Bone marrow (tissue), 2 donors: ENCODE measurements around the gene SORL1.

Experiments
- DNase-seq, 2 donors: peaks; one replicate each; lab custom pipeline; 2025; lab: John Stamatoyannopoulos, UW

SORL1 gene

GRCh38 chr11:121426476-121427399 is 25.4 kb upstream of the SORL1 start:
- no peak for DNase-seq

GRCh38 chr11:121427400-121427744 is 24.7 kb upstream of the SORL1 start:
- no peak for DNase-seq

- DNase-seq = peak in 1 of 2 donors; percentile 17
These were observed 22.6 kb upstream of the SORL1 start for GRCh38 chr11:121429556-121429955.

GRCh38 chr11:121431820-121432526 is 20.1 kb upstream of the SORL1 start:
- no peak for DNase-seq

GRCh38 chr11:121435132-121435531 is 17.0 kb upstream of the SORL1 start:
- DNase-seq = no peak

- no peak for DNase-seq
These were observed 16.3 kb upstream of the SORL1 start for GRCh38 chr11:121435551-121436511.

- DNase-seq = no peak
These were observed 15.0 kb upstream of the SORL1 start for GRCh38 chr11:121437018-121437685.

GRCh38 chr11:121437686-121438078 is 14.4 kb upstream of the SORL1 start:
- peak in 1 of 2 donors; percentile 17 for DNase-seq

GRCh38 chr11:121439337-121439736 is 12.8 kb upstream of the SORL1 start:
- DNase-seq = no peak

GRCh38 chr11:121439759-121440158 is 12.4 kb upstream of the SORL1 start:
- no peak for DNase-seq

- DNase-seq = no peak
These were observed 10.6 kb upstream of the SORL1 start for GRCh38 chr11:121441521-121441920.

- no peak for DNase-seq
These were observed 8.3 kb upstream of the SORL1 start for GRCh38 chr11:121443688-121444275.

GRCh38 chr11:121444526-121444925 is 7.6 kb upstream of the SORL1 start:
- no peak for DNase-seq

- no peak for DNase-seq
These were observed 6.9 kb upstream of the SORL1 start for GRCh38 chr11:121445071-121445768.

GRCh38 chr11:121446752-121447156 is 5.4 kb upstream of the SORL1 start:
- DNase-seq = peak in 1 of 2 donors; percentile 12

- DNase-seq = no peak
These were observed 4.1 kb upstream of the SORL1 start for GRCh38 chr11:121448011-121448410.

GRCh38 chr11:121448431-121448941 is 3.6 kb upstream of the SORL1 start:
- DNase-seq = peak; percentile 32 to 55

GRCh38 chr11:121449123-121449522 is 3.0 kb upstream of the SORL1 start:
- no peak for DNase-seq

GRCh38 chr11:121449626-121450025 is 2.5 kb upstream of the SORL1 start:
- DNase-seq = no peak

GRCh38 chr11:121450401-121450800 is 1.7 kb upstream of the SORL1 start:
- no peak for DNase-seq
